GM19452 (cell line): Measurements from ENCODE around the gene LBH.
A peak's percentile ranks its signal among the peaks of the same experiment; 100 is the strongest.

Source experiments
- ATAC-seq: cut with Tn5 transposase; IDR thresholded peaks from one replicate; pipeline ENCODE4 v1.9.1; 2021; ENCODE audit not compliant: unreplicated experiment

Gene LBH

DNA sequence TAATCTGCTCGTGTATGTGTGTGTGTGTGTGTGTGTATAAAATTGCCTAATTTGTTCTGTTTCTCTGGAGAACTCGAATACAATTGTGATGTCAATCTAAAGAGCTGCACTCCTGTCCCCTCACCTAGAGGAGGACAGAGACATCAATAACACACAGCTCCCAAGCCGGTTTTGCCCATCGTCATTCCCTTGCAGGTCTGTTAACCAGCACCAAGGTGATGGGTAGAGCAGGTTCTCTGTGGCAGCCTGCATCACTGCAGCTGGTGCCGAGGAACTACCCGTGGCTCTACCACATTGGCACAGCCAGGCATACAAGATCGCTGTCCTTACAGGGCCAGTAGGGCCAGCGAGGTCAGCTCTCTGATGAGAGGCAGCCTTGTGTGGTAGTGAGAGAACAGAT, 41.0 kb downstream of the LBH start:
- ATAC-seq, result no peak

DNA sequence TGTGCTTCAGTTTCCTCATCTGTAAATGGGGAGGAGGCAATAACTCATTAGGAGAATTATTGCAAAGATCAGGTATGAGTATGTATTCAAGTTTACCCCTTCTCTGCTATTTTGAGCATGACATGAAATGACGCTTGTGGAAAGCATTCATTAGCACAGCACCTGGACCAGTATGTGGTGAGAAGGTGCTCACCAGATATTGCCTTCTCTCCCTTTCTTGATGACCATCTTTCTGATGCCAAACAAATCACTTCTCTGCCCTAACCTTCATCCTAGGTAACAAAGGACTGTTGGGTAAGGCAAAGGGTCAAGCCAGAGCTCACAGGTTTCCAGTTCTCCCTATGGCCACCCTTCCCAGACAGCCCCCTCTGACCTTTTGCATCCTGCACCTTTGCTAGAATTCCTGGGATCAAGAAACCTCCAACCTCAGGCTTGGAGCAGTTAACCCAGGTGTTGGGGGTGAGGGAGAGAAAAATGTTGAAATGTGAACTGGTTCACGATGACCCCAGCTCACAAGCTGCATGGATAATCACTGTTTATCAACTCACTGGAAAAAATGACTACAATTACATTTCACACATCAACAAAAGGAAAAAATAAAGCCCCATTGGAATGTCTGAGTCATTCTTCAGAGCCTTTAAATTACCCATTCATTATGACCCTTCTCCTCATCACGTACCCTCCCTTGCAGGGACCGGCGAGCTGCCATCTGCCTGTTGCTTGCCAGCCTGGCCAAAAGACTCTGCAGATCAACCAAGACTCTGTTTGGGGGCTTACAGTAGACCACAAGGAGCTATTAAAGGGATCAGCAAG, 41.6 kb downstream of the LBH start:
- no peak for ATAC-seq

GRCh38 chr2:30273574-30273929, 42.2 kb downstream of the LBH start:
- no peak for ATAC-seq

DNA sequence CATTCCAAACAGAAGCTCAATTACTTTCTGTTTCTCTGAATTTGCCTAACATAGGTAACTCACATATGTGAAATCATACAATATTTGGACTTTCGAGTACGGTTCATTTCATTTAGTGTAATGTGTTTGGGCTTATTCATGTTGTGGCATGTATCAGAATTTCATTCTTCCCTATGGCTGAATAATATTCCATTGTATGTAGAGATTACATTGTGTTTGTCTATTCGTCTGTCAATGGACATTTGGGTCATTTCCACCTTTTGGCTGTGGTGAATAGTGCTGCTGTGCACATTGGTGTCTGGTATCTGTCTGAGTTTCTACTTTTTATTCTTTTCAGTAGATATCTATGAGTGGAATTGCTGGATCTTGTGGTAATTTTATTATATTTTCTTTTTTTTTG, 43.9 kb downstream of the LBH start:
- ATAC-seq, result no peak

DNA sequence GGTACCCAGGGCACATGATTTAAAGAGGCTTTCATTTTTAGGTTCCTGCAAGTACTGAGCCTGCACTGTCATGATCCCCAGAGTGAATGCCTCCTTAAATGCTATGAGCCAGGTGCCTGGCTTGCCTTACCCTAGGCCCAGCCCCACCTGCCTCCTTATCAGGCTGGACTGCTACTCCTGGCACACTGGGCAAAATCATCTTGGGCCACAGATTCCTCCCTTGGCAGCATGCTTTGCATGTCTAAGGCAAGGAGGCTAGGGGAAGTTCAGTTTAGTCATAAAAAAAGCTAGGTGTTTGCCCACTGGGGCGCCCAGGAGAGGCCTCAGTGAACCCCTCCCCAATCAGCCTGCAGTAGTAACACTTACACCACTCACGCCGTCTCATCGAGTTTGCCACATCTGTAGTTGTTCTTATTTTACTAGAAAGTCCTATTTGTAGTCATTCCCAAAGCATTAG, 45.1 kb downstream of the LBH start:
- ATAC-seq, result no peak

DNA sequence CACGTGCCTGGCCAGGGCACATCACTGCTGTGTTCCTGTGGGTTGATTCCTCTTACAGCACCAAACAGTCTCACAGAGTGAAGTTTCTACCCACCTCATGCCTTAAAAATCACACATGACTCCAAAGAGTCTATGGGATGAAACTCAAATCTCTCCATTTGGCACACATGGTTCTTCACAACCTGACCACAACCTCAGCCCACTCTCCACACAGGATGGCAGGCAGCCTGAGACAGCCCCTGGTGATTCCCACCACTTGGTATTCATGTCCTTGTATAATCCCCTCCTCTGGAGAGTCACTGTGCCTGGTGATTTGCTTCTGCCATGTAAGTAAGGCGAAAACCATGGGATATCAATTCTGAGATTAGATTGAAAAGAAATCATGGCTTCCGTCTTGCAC, 46.2 kb downstream of the LBH start:
- no peak for ATAC-seq

GRCh38 chr2:30278419-30278818, 47.1 kb downstream of the LBH start:
- ATAC-seq, result no peak

DNA sequence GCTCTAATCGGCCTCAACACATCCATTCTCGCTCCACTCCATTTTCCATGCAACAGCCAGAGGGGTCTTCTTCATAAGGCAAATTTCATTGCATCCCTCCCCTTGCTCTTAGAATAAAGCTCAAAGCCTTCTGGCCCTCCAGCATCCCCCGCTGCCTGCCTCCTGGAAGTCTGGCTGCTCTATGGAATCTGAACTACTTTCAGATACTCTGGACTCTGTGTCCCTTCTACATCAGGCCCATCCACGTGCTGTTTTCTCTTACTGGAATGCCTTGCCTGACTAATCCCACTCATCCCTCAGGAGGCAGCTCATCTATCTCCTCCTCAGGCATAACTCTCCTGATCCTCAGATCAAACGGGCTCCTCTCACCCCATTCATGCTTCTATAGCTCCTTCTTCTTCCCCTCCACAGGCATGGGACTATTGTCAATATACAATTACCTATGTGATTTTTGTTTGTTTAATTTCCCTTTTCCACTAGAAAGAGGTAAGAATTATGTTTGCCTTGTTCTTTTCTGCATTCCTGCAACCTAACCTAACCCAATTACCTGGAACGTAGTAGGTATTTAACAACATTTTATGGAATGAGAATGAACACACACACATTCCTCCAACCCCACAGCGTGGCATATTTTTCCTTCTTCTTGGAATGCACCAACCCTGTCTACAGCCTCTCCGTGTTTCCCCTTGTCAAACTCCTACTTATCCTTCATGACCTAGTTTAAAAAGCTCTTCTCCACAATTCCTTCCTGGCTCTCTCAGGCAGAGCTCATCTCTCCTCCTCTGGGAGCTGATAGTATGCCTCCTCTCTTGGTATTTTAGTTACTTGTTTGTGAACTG, 49.5 kb downstream of the LBH start:
- ATAC-seq, result no peak

- peak; percentile 59 for ATAC-seq
Observed at GRCh38 chr2:30282081-30282480, 50.7 kb downstream of the LBH start.

DNA sequence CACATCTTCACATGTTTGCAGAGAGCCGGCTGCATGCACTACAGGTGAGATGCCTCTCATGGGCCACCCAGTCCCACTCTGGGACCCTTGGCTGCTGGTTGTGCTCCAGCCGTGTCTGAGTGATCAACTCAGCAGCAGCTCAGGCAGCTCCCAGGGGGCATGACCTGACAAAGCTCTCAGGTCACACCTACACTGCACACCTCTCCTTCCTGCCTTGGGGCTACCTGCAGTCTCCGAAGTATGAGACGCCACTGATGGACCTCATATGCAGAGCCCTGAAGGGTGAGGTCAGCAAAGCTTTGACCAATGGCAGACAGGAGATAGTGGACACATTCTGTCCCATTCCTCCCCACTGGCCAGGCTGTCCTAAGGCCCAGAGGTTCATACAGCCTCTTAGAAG, 51.4 kb downstream of the LBH start:
- no peak for ATAC-seq

DNA sequence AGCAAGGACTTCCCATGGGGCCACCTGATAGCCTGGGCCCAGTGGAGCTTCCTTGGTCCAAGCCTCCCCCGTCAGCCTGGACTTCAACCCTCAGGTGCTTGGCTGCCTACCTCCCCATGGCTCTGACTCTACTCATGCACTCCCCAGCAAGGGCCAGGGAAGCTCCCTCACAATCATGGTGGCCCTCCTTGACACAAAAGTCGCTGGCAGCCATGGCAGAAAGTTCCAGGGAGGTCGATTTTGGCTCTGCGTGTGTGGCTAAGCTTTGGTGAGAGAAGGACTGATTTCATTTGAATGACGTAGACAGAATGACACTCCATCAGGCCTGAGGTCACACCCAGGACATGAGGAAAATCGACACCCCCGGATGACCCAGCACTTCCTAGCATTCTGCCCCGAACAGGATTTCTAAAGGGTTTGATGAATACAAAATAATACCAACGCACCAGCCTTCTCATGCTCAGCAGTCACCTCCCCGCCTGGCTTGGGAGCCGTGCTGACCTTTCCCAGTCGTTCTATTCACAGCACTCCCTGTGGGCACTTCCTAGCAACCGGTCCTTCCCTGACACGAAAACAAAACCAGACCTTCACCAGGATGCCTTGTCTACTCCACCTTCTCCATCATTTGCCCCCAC, 52.7 kb downstream of the LBH start:
- ATAC-seq, result no peak

GRCh38 chr2:30285758-30286157, 54.4 kb downstream of the LBH start:
- no peak for ATAC-seq

DNA sequence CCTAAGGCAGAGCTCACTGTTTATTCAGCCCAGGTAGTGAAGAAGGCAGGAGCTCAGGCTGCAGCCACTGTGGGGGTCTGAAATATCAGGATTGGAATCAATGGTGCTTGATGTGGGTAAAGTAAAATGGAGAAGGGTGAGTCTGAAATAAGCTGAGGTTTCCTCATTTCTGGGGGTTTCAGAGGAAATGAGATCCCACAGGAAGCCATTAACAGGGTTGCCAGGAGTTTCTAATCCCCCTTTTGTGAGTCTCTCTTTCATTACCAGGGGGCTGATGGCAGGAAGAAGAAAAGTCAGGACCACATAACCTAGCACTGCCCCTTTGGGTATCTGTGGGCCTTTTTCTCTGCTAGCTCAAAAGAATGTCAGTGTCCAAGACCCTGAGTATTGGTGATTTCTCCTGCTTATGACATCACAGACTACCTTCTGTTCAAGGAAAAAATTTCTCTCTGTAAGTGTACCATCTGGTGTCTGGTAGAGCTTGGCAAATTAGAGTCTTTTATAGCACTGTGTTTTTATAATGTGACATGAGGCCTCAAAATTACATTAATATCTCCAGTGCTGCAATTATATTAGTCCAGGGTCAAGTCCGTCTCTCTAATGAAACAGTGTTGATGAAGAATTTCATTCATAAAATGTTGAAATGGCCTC, 56.0 kb downstream of the LBH start:
- peak; percentile 10 for ATAC-seq

- peak; percentile 68 for ATAC-seq
Observed at GRCh38 chr2:30287857-30288513, 56.7 kb downstream of the LBH start.

- no peak for ATAC-seq
Observed at GRCh38 chr2:30288561-30288960, 57.2 kb downstream of the LBH start.

DNA sequence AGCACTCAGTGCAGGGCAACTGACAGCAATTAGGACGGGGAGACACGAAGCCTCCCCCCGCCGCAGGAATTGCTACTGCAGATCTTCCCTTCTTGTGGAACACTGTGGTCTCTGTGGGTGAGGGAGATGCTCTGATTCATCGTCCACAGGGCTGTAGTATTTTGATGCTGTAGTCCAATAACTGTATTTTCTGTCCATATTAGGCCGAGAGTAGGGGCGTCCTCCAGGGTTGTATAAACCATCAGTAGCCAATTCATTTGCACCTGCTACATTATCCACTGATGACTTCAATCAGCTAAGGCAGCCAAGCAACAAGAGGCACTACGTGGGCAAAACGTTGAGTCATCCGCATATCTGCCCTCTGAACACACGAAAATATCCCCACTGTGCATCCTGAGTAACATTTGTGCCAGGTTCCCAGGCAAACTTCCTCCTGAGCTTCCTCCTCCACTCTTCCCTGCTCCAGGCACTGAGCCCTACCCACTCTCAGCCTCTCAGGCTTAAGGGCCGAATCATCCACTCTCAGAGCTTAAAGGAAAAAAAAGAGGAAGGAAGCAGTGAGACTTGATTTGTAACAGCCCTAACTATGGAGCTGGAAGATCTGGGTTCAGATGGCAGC, 62.1 kb downstream of the LBH start:
- no peak for ATAC-seq

- no peak for ATAC-seq
Observed at GRCh38 chr2:30294133-30294532, 62.8 kb downstream of the LBH start.

- no peak for ATAC-seq
Observed at GRCh38 chr2:30296496-30296895, 65.2 kb downstream of the LBH start.

- no peak for ATAC-seq
Observed at GRCh38 chr2:30298302-30298701, 67.0 kb downstream of the LBH start.

- no peak for ATAC-seq
Observed at GRCh38 chr2:30300122-30300455, 68.8 kb downstream of the LBH start.
